ENCODE data around the gene ATP2B2. TPM values are rescaled to one million over a fixed set of nuclear protein-coding genes. Genes with fewer than 3 reads are reported as not detected.

The ATP2B2 gene
- total RNA-seq, 3 donors from 2014 or later = 0.09 to 0.70 (median 0.12) TPM

GRCh38 chr3:10471054-10471688 is 34.2 kb downstream of the ATP2B2 start:
- DNase-seq = no peak
- intact Hi-C loops (cut with DNase I, micrococcal nuclease) = no loop called here
- H3K4me3 ChIP-seq = no peak overlapping the region
- H3K36me3 ChIP-seq (ENCODE audit: low read depth) = no peaks in the 10 kb centered on the region
- no peaks in the 10 kb centered on the region for H3K9me3 ChIP-seq
- no peaks in the 10 kb centered on the region for H3K4me1 ChIP-seq (ENCODE audit: low read depth)
- no peak for TF ChIP-seq CTCF (IDR thresholded peaks at IDR 0.05)
- no peak for ATAC-seq

- TF ChIP-seq CTCF (IDR thresholded peaks at IDR 0.05) = no peak
- H3K36me3 ChIP-seq (ENCODE audit: low read depth) = no peaks in the 10 kb centered on the region
- no peaks in the 10 kb centered on the region for H3K4me1 ChIP-seq (ENCODE audit: low read depth)
- intact Hi-C loops (cut with DNase I, micrococcal nuclease) = no loop called here
- DNase-seq (no peak), ATAC-seq (no peak)
- no peaks in the 10 kb centered on the region for H3K9me3 ChIP-seq
- H3K4me3 ChIP-seq = no peak overlapping the region
These were observed 35.0 kb downstream of the ATP2B2 start for GRCh38 chr3:10470120-10471053.

GRCh38 chr3:10469441-10470119 is 35.8 kb downstream of the ATP2B2 start:
- Histone ChIP-seq H3K4me1 (ENCODE audit: low read depth) (no peaks in the 10 kb centered on the region), H3K4me3 (no peak overlapping the region), H3K36me3 (ENCODE audit: low read depth) (no peaks in the 10 kb centered on the region), H3K9me3 (no peaks in the 10 kb centered on the region)
- ATAC-seq = no peak
- intact Hi-C loops (cut with DNase I, micrococcal nuclease) = no loop called here
- no peak for DNase-seq
- TF ChIP-seq CTCF (IDR thresholded peaks at IDR 0.05) = no peak

GRCh38 chr3:10468613-10469354 is 36.6 kb downstream of the ATP2B2 start:
- no peaks in the 10 kb centered on the region for H3K4me1 ChIP-seq (ENCODE audit: low read depth)
- DNase-seq (no peak), ATAC-seq (no peak)
- H3K4me3 ChIP-seq = no peak overlapping the region
- H3K36me3 ChIP-seq (ENCODE audit: low read depth) = no peaks in the 10 kb centered on the region
- H3K9me3 ChIP-seq = no peaks in the 10 kb centered on the region
- intact Hi-C loops (cut with DNase I, micrococcal nuclease) = no loop called here
- TF ChIP-seq CTCF (IDR thresholded peaks at IDR 0.05) = no peak

GRCh38 chr3:10467904-10468612 is 37.3 kb downstream of the ATP2B2 start:
- H3K9me3 ChIP-seq = no peaks in the 10 kb centered on the region
- DNase-seq = no peak
- no peak for TF ChIP-seq CTCF (IDR thresholded peaks at IDR 0.05)
- no peaks in the 10 kb centered on the region for H3K36me3 ChIP-seq (ENCODE audit: low read depth)
- no peak for ATAC-seq
- no peak overlapping the region for H3K4me3 ChIP-seq
- intact Hi-C loops (cut with DNase I, micrococcal nuclease) = no loop called here
- no peaks in the 10 kb centered on the region for H3K4me1 ChIP-seq (ENCODE audit: low read depth)
